Transverse colon (tissue), 4 donors: Measurements from ENCODE around the gene ZNF407.

ENCODE experiments used
- CTCF ChIP-seq, 5 experiments: fragments of 200-600 bp in 3 of 5; fragments of 450-650 bp in 2 of 5; sonication (generic) in 3 of 5; IDR thresholded peaks; 1 replicate in 2 of 5; 2 replicates in 3 of 5; pipeline ENCODE4 v1.5.1; 2016 to 2017; ENCODE audit warnings: antibody characterized with exemption in 5 of 5, inconsistent platforms in 3 of 5, mild to moderate bottlenecking in 2 of 5, moderate library complexity in 1 of 5
- EP300 ChIP-seq: sonication (generic); formaldehyde crosslinking; IDR thresholded peaks from one replicate; pipeline ENCODE4 v1.6.1; 2017; ENCODE audit warnings: antibody characterized with exemption, low read depth
- POLR2AphosphoS5 ChIP-seq, 3 donors: sonication (generic); formaldehyde crosslinking; IDR thresholded peaks; one replicate each; pipeline ENCODE4 v1.6.1; 2016; ENCODE audit warnings: antibody characterized with exemption in 3 of 3

DNA sequence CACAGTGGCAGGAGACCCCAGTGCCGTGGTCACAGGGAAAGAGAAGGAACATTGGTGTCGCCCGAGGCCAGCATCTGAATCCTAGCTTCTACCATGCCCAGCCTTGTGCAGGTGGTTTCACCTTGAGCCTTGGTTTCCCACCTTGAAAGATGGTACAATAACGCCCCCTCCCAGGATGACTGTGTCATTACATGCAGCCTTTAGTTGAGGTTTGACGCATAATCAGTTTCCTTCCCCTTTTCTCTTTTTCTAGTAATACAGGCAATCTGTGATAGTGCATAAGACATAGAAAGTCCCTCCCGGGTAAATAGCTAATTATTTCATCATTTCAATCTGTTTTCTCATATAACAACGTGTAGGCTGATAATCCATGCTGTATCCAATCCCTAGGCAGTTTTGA is 29.8 kb upstream of the ZNF407 start:
- no peak for TF ChIP-seq CTCF (IDR thresholded peaks at IDR 0.05)
- no peak for TF ChIP-seq POLR2AphosphoS5 (IDR thresholded peaks at IDR 0.05)
- TF ChIP-seq EP300 = no peak
